Panc1 (cell line): Measurements from ENCODE around the gene FPR3.

ENCODE experiments used
- POLR2AphosphoS5 ChIP-seq: IDR thresholded peaks from 2 replicates; pipeline ENCODE4 v1.6.1; 2012; ENCODE audit warnings: mild to moderate bottlenecking, low read depth, low read length, moderate library complexity
- REST ChIP-seq, 2 experiments: IDR thresholded peaks; 2 replicates each; pipeline ENCODE4 v1.6.1; 2011 to 2012; ENCODE audit warnings: low read depth in 2 of 2, control low read depth in 1 of 2, low read length in 1 of 2, mild to moderate bottlenecking in 1 of 2, moderate library complexity in 1 of 2; ENCODE audit not compliant: insufficient read depth in 1 of 2

GRCh38 chr19:51750400-51751094 lies 44.4 kb upstream of the FPR3 start:
- no peak for TF ChIP-seq REST (IDR thresholded peaks at IDR 0.05; ENCODE audit: insufficient read depth in 1 of 2, low read depth in 2 of 2, low read length in 1 of 2)
- no peak for TF ChIP-seq POLR2AphosphoS5
